CD4-positive, alpha-beta T cell treated with Interleukin-17A for 1 hour (primary cell): ENCODE data around the gene RIC1.
"Not testable (repeated sequence)": the region's sequence is repeated elsewhere in the genome, so short reads cannot be mapped to it uniquely, and the experiment has no call there.

Experiments used
- DNase-seq: peaks from one replicate; pipeline ENCODE4 v3.0.0-alpha.2; 2020

RIC1 gene

GRCh38 chr9:5622016-5622415, 6.9 kb upstream of the RIC1 start:
- DNase-seq = no peak

- no peak for DNase-seq
Observed at GRCh38 chr9:5624655-5625054, 4.3 kb upstream of the RIC1 start.

GRCh38 chr9:5626727-5627634, 1.9 kb upstream of the RIC1 start:
- DNase-seq = peak; percentile 63

- peak; percentile 11 for DNase-seq
Observed at GRCh38 chr9:5627686-5628085, 1.2 kb upstream of the RIC1 start.

- no peak for DNase-seq
Observed at GRCh38 chr9:5628183-5628529, 751 bp upstream of the RIC1 start.

GRCh38 chr9:5629312-5630080, 589 bp downstream of the RIC1 start:
- no peak for DNase-seq

- peak; percentile 32 for DNase-seq
Observed at GRCh38 chr9:5630081-5630507, 1.2 kb downstream of the RIC1 start.

- no peak for DNase-seq
Observed at GRCh38 chr9:5631026-5631425, 2.1 kb downstream of the RIC1 start.

- no peak for DNase-seq
Observed at GRCh38 chr9:5632540-5632939, 3.6 kb downstream of the RIC1 start.

GRCh38 chr9:5633243-5633642, 4.3 kb downstream of the RIC1 start:
- DNase-seq = no peak

GRCh38 chr9:5635390-5635789, 6.5 kb downstream of the RIC1 start:
- DNase-seq = no peak

- DNase-seq = no peak
Observed at GRCh38 chr9:5639816-5640215, 10.9 kb downstream of the RIC1 start.

- no peak for DNase-seq
Observed at GRCh38 chr9:5642170-5642569, 13.3 kb downstream of the RIC1 start.

GRCh38 chr9:5643005-5643624, 14.2 kb downstream of the RIC1 start:
- no peak for DNase-seq

- no peak for DNase-seq
Observed at GRCh38 chr9:5644501-5644900, 15.6 kb downstream of the RIC1 start.

GRCh38 chr9:5646116-5646515, 17.2 kb downstream of the RIC1 start:
- no peak for DNase-seq

GRCh38 chr9:5650356-5651105, 21.6 kb downstream of the RIC1 start:
- no peak for DNase-seq

GRCh38 chr9:5651246-5651645, 22.3 kb downstream of the RIC1 start:
- no peak for DNase-seq

GRCh38 chr9:5652821-5653220, 23.9 kb downstream of the RIC1 start:
- no peak for DNase-seq

- DNase-seq = not testable (repeated sequence)
Observed at GRCh38 chr9:5662804-5663203, 33.9 kb downstream of the RIC1 start.

GRCh38 chr9:5665059-5665458, 36.2 kb downstream of the RIC1 start:
- DNase-seq = no peak

- DNase-seq = no peak
Observed at GRCh38 chr9:5667391-5667790, 38.5 kb downstream of the RIC1 start.

GRCh38 chr9:5670079-5670478, 41.2 kb downstream of the RIC1 start:
- DNase-seq = no peak
